Measurements from ENCODE around the gene HUNK. TPM values are rescaled to one million over a fixed set of nuclear protein-coding genes. Genes with fewer than 3 reads are reported as not detected.

HUNK gene
- total and polyA plus RNA-seq, 2 experiments from 2014 or later = 1.6 to 5.1 TPM

GRCh38 chr21:31850886-31851285 lies 21.9 kb upstream of the HUNK start:
- H3K27ac ChIP-seq (ENCODE audit: low read depth) = no peak overlapping the region
- no peak overlapping the region for H3K4me2 ChIP-seq
- H3K36me3 ChIP-seq (ENCODE audit: insufficient read depth) = no peaks in the 10 kb centered on the region
- DNase-seq (ENCODE audit: low spot score) (no peak), ATAC-seq (no peak)
- no peaks in the 10 kb centered on the region for H3K4me1 ChIP-seq (ENCODE audit: insufficient read depth)
- no peaks in the 10 kb centered on the region for H3F3A ChIP-seq (replicated peaks; ENCODE audit: low read depth)
- Mint-ChIP-seq H3K27me3 (ENCODE audit: insufficient read depth, low read depth, poor library complexity) (peaks cover 2% of the 10 kb centered on the region), H3K4me3 (no peak overlapping the region), H3K4me1 (no peaks in the 10 kb centered on the region), H3K36me3 (ENCODE audit: low read depth) (no peaks in the 10 kb centered on the region), H3K9me3 (peaks cover 8% of the 10 kb centered on the region), H3K27ac (no peak overlapping the region)
- H2AFZ ChIP-seq = no peak overlapping the region
- peaks cover 6% of the 10 kb centered on the region; the same call in 1 of the 2 replicates for H3K9me2 ChIP-seq (ENCODE audit: insufficient read depth)
- TF ChIP-seq EZH2 (IDR thresholded peaks at IDR 0.05; ENCODE audit: low read depth, unreplicated experiment) (no peak), NANOG (IDR thresholded peaks at IDR 0.05; ENCODE audit: borderline replicate concordance) (no peak), JUNB (IDR thresholded peaks at IDR 0.05; ENCODE audit: unreplicated experiment) (no peak), ZNF331 (CRISPR knock-in tag; IDR thresholded peaks at IDR 0.05; ENCODE audit: low read depth) (no peak), POLR2AphosphoS5 (IDR thresholded peaks at IDR 0.05; ENCODE audit: low read depth) (no peak), STAT1 (IDR thresholded peaks at IDR 0.05; ENCODE audit: unreplicated experiment) (no peak), REST (IDR thresholded peaks at IDR 0.05; ENCODE audit: unreplicated experiment) (no peak), CTCF (conservative IDR thresholded peaks at IDR 0.05; ENCODE audit: low read depth in 2 of 2) (no peak), EZH2phosphoT487 (IDR thresholded peaks at IDR 0.05; ENCODE audit: unreplicated experiment) (no peak), ZNF114 (CRISPR knock-in tag; IDR thresholded peaks at IDR 0.05) (no peak), CREB1 (CRISPR knock-in tag; IDR thresholded peaks at IDR 0.05; ENCODE audit: low read depth) (no peak), ZNF462 (CRISPR knock-in tag; IDR thresholded peaks at IDR 0.05) (no peak), ETS1 (IDR thresholded peaks at IDR 0.05) (no peak)
- no peak overlapping the region for H3K4me3 ChIP-seq
- H4K20me1 ChIP-seq (replicated peaks; ENCODE audit: insufficient read depth) = no peaks in the 10 kb centered on the region
- H3K27me3 ChIP-seq (ENCODE audit: insufficient read depth) = no peaks in the 10 kb centered on the region
- no peaks in the 10 kb centered on the region for H3K79me2 ChIP-seq (replicated peaks; ENCODE audit: insufficient read depth)
